GM23338 (cell line): Measurements from ENCODE around the gene PPP1R9B. TPM values are rescaled to one million over a fixed set of nuclear protein-coding genes. Genes with fewer than 3 reads are reported as not detected.

Source experiments
- ATAC-seq: fragments of 200-7000 bp; cut with Tn5 transposase; 3 replicates; pipeline ENCODE4 v1.9.1; 2020
- DNase-seq: peaks from one replicate; pipeline ENCODE4 v3.0.0-alpha.2; 2015; ENCODE audit warnings: low spot score
- H2AFZ ChIP-seq: fragments of 200-600 bp; sonication (generic); 2 replicates; pipeline ENCODE4 v1.8.0; 2016; ENCODE audit warnings: antibody characterized with exemption, mild to moderate bottlenecking, moderate library complexity
- H3F3A ChIP-seq: fragments of 200-600 bp; sonication (generic); replicated peaks from 2 replicates; pipeline ENCODE4 v1.8.0; 2017; ENCODE audit warnings: antibody characterized with exemption, mixed run types, low read depth
- H3K27ac ChIP-seq: fragments of 200-600 bp; sonication (generic); 2 replicates; pipeline ENCODE4 v1.6.1; 2016; ENCODE audit warnings: low read depth
- H3K27me3 ChIP-seq: fragments of 200-600 bp; sonication (generic); 2 replicates; pipeline ENCODE4 v1.8.0; 2016; ENCODE audit warnings: mild to moderate bottlenecking, mixed run types, moderate library complexity; ENCODE audit not compliant: insufficient read depth
- H3K36me3 ChIP-seq: fragments of 200-600 bp; sonication (generic); 2 replicates; pipeline ENCODE4 v1.8.0; 2016; ENCODE audit warnings: mild to moderate bottlenecking; ENCODE audit not compliant: insufficient read depth
- H3K4me1 ChIP-seq: fragments of 200-600 bp; sonication (generic); 2 replicates; pipeline ENCODE4 v1.8.0; 2016; ENCODE audit warnings: mild to moderate bottlenecking, moderate library complexity; ENCODE audit not compliant: insufficient read depth
- H3K4me2 ChIP-seq: fragments of 200-600 bp; sonication (generic); 2 replicates; pipeline ENCODE4 v1.7.1; 2017; ENCODE audit warnings: mixed run types
- H3K4me3 ChIP-seq: fragments of 200-600 bp; sonication (generic); 2 replicates; pipeline ENCODE4 v1.6.1; 2016; ENCODE audit warnings: mixed run types
- H3K79me2 ChIP-seq: fragments of 200-600 bp; sonication (generic); replicated peaks from 2 replicates; pipeline ENCODE4 v1.8.0; 2017; ENCODE audit warnings: mild to moderate bottlenecking; ENCODE audit not compliant: insufficient read depth
- H3K9me2 ChIP-seq: fragments of 200-600 bp; sonication (generic); 2 replicates; pipeline ENCODE4 v1.8.0; 2017; ENCODE audit not compliant: insufficient read depth
- H4K20me1 ChIP-seq: fragments of 200-600 bp; sonication (generic); replicated peaks from 2 replicates; pipeline ENCODE4 v1.8.0; 2017; ENCODE audit warnings: mild to moderate bottlenecking; ENCODE audit not compliant: insufficient read depth
- H3K27ac Mint-ChIP-seq: 2 replicates; pipeline ENCODE4 v1.8.0; 2020; ENCODE audit warnings: inconsistent platforms, mild to moderate bottlenecking, moderate library complexity, mixed read lengths
- H3K27me3 Mint-ChIP-seq: 3 replicates; pipeline ENCODE4 v1.8.0; 2022; ENCODE audit warnings: low read depth, mild to moderate bottlenecking, moderate library complexity, mixed read lengths, inconsistent platforms; ENCODE audit not compliant: insufficient read depth, poor library complexity
- H3K36me3 Mint-ChIP-seq: 3 replicates; pipeline ENCODE4 v1.8.0; 2021; ENCODE audit warnings: low read depth, mild to moderate bottlenecking, inconsistent platforms, moderate library complexity, mixed read lengths
- H3K4me1 Mint-ChIP-seq: 3 replicates; pipeline ENCODE4 v1.8.0; 2020; ENCODE audit warnings: mild to moderate bottlenecking, inconsistent platforms, mixed read lengths
- H3K4me3 Mint-ChIP-seq: 3 replicates; pipeline ENCODE4 v1.8.0; 2021; ENCODE audit warnings: moderate library complexity, mild to moderate bottlenecking, inconsistent platforms, mixed read lengths
- H3K9me3 Mint-ChIP-seq: 3 replicates; pipeline ENCODE4 v1.8.0; 2020; ENCODE audit warnings: moderate library complexity, mild to moderate bottlenecking, inconsistent platforms, mixed read lengths
- CREB1 ChIP-seq: fragments of 250-450 bp; sonication (Bioruptor Pico); IDR thresholded peaks from 2 replicates; pipeline ENCODE4 v1.5.0; 2020; ENCODE audit warnings: low read depth, mild to moderate bottlenecking, moderate library complexity
- ETS1 ChIP-seq: IDR thresholded peaks from 2 replicates; pipeline ENCODE4 v1.6.1; 2016; ENCODE audit warnings: antibody characterized with exemption
- EZH2 ChIP-seq: fragments of 200-600 bp; sonication (generic); IDR thresholded peaks from one replicate; pipeline ENCODE4 v1.8.0; 2017; ENCODE audit warnings: antibody characterized with exemption, mild to moderate bottlenecking, low read depth; ENCODE audit not compliant: unreplicated experiment
- EZH2phosphoT487 ChIP-seq: fragments of 200-600 bp; sonication (generic); IDR thresholded peaks from one replicate; pipeline ENCODE4 v1.8.1; 2018; ENCODE audit warnings: antibody characterized with exemption; ENCODE audit not compliant: unreplicated experiment
- JUNB ChIP-seq: IDR thresholded peaks from one replicate; pipeline ENCODE4 v1.6.1; 2016; ENCODE audit warnings: antibody characterized with exemption; ENCODE audit not compliant: unreplicated experiment
- NANOG ChIP-seq: IDR thresholded peaks from 2 replicates; pipeline ENCODE4 v1.6.1; 2016; ENCODE audit warnings: antibody characterized with exemption, borderline replicate concordance
- POLR2AphosphoS5 ChIP-seq: IDR thresholded peaks from 2 replicates; pipeline ENCODE4 v1.6.1; 2016; ENCODE audit warnings: antibody characterized with exemption, low read depth
- REST ChIP-seq: IDR thresholded peaks from one replicate; pipeline ENCODE4 v1.6.1; 2018; ENCODE audit warnings: antibody characterized with exemption; ENCODE audit not compliant: unreplicated experiment
- STAT1 ChIP-seq: IDR thresholded peaks from one replicate; pipeline ENCODE4 v1.6.1; 2016; ENCODE audit warnings: antibody characterized with exemption; ENCODE audit not compliant: unreplicated experiment
- ZNF114 ChIP-seq: fragments of 250-450 bp; sonication (Bioruptor Pico); IDR thresholded peaks from 2 replicates; pipeline ENCODE4 v1.5.0; 2020; ENCODE audit warnings: mild to moderate bottlenecking, moderate library complexity
- ZNF331 ChIP-seq: fragments of 250-450 bp; sonication (Bioruptor Pico); IDR thresholded peaks from 2 replicates; pipeline ENCODE4 v1.5.0; 2020; ENCODE audit warnings: low read depth, mild to moderate bottlenecking, moderate library complexity
- ZNF462 ChIP-seq: fragments of 250-450 bp; sonication (Bioruptor Pico); IDR thresholded peaks from 2 replicates; pipeline ENCODE4 v1.5.0; 2020; ENCODE audit warnings: mild to moderate bottlenecking, moderate library complexity
- polyA plus RNA-seq: library from polyadenylated mRNA; unstranded; fragments of >200 nt; fragmentation: Nextera tagmentation; extraction: Ambion mirVana; gene quantifications from 2 replicates; pipeline ENCODE4 v1.2.1, GENCODE V29; 2016
- total RNA-seq: library from RNA; depleted of rRNA; stranded (reverse); fragments of >200 nt; shearing (Covaris generic); gene quantifications from 2 replicates; pipeline ENCODE4 v1.2.3, GENCODE V29; 2014
- TF ChIP-seq, protein P1 (sequence below), 2 experiments: fragments of 200-600 bp in 1 of 2; sonication (generic) in 1 of 2; conservative IDR thresholded peaks; 2 replicates each; pipeline versions ENCODE4 v1.5.1 to v1.6.1; 2016 to 2017; ENCODE audit warnings: antibody characterized with exemption in 2 of 2, low read depth in 2 of 2, mild to moderate bottlenecking in 2 of 2, moderate library complexity in 1 of 2

The PPP1R9B gene
- total and polyA plus RNA-seq, 2 experiments from 2014 or later: 2.1 to 10.5 TPM

DNA sequence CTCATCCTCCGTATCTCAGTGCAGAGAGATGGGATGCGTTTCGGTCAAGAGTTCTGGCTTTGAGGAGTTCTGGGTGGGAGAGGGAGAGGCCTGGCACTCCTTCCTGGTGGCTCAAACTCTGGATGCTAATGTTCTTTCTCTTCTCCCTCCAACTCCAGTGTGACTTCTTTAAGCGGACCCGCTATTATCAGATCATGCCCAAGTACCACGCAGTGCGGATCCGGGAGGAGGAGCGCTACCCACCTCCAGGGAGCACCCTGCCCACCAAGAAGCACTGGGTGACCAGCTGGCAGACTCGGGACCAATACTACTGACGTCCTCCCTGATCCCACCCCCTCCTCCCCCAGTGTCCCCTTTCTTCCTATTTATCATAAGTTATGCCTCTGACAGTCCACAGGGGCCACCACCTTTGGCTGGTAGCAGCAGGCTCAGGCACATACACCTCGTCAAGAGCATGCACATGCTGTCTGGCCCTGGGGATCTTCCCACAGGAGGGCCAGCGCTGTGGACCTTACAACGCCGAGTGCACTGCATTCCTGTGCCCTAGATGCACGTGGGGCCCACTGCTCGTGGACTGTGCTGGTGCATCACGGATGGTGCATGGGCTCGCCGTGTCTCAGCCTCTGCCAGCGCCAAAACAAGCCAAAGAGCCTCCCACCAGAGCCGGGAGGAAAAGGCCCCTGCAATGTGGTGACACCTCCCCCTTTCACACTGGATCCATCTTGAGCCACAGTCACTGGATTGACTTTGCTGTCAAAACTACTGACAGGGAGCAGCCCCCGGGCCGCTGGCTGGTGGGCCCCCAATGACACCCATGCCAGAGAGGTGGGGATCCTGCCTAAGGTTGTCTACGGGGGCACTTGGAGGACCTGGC, 61.3 kb downstream of the PPP1R9B start:
- no peak overlapping the region for H3K27ac ChIP-seq
- ATAC-seq (no peak), DNase-seq (no peak)
- H3K4me3 ChIP-seq: no peak overlapping the region
- H3K36me3 ChIP-seq: no peaks in the 10 kb centered on the region
- H3K9me2 ChIP-seq: no peaks in the 10 kb centered on the region
- H4K20me1 ChIP-seq: no peaks in the 10 kb centered on the region
- H3K27me3 ChIP-seq: no peaks in the 10 kb centered on the region
- Mint-ChIP-seq H3K27me3 (peaks cover 3% of the 10 kb centered on the region), H3K27ac (no peak overlapping the region), H3K4me3 (no peak overlapping the region), H3K9me3 (no peaks in the 10 kb centered on the region; the same call in 2 of the 3 replicates), H3K4me1 (no peaks in the 10 kb centered on the region; the same call in 2 of the 3 replicates), H3K36me3 (no peaks in the 10 kb centered on the region)
- H2AFZ ChIP-seq: no peak overlapping the region
- H3F3A ChIP-seq: peaks cover 2% of the 10 kb centered on the region; the same call in 1 of the 2 replicates
- no peaks in the 10 kb centered on the region for H3K79me2 ChIP-seq
- no peak for TF ChIP-seq ZNF331
- no peak for TF ChIP-seq NANOG
- no peak for TF ChIP-seq EZH2
- TF ChIP-seq JUNB: no peak
- TF ChIP-seq ZNF114: no peak
- TF ChIP-seq, protein P1, sequence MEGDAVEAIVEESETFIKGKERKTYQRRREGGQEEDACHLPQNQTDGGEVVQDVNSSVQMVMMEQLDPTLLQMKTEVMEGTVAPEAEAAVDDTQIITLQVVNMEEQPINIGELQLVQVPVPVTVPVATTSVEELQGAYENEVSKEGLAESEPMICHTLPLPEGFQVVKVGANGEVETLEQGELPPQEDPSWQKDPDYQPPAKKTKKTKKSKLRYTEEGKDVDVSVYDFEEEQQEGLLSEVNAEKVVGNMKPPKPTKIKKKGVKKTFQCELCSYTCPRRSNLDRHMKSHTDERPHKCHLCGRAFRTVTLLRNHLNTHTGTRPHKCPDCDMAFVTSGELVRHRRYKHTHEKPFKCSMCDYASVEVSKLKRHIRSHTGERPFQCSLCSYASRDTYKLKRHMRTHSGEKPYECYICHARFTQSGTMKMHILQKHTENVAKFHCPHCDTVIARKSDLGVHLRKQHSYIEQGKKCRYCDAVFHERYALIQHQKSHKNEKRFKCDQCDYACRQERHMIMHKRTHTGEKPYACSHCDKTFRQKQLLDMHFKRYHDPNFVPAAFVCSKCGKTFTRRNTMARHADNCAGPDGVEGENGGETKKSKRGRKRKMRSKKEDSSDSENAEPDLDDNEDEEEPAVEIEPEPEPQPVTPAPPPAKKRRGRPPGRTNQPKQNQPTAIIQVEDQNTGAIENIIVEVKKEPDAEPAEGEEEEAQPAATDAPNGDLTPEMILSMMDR (conservative IDR thresholded peaks at IDR 0.05; ENCODE audit: low read depth in 2 of 2): no peak
- no peak for TF ChIP-seq ETS1
- no peak for TF ChIP-seq STAT1
- TF ChIP-seq ZNF462: no peak
- TF ChIP-seq POLR2AphosphoS5: no peak
- no peak for TF ChIP-seq CREB1 (CRISPR knock-in tag)
- TF ChIP-seq EZH2phosphoT487: no peak
- TF ChIP-seq REST: no peak
- no peaks in the 10 kb centered on the region for H3K4me1 ChIP-seq
- H3K4me2 ChIP-seq: no peak overlapping the region
